ENCODE measurements around the gene GCK.
"Not testable (repeated sequence)": the region's sequence is repeated elsewhere in the genome, so short reads cannot be mapped to it uniquely, and the experiment has no call there.

Gene GCK

DNA sequence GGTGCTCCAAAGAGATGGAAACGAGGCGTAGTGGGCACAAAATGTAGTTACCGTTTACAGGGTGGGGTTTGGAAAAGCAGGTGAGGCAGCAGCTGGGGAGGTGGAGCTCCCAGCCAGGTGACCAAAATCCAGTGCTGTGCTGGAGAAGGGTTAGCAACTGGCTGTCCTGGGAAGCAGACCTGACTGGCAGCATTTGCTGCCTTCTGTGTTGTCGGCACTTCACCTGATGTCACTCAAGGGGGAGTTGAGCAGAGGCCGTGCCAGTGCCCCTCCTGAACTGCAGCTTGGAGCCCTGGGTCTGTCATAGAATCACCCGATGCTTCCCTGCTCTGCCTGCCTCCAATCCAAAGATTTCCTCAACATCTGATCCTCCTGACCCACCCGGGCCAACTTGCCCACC is 12.8 kb downstream of the GCK start:
- DNase-seq: no peak

DNA sequence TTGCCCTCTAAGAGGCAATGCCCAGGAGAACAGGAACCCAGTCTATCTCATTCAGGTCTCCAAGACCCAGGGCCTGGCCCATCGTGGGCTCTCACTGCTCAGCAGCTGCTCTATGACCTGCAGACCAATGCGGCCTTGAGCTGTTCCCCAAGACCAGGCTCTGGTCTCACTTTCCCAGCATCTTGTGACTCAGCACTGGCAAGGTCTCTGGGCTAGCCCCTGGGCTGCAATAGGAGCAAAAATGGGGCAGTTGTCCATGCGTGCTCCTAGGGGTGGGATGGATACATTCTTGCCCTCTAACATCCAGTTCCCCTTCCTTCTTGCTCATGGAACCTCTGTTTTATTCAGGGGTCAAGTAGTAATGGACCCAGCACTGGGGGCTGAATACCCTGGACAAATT is 13.5 kb downstream of the GCK start:
- DNase-seq: no peak

- not testable (repeated sequence) for DNase-seq
Observed at GRCh38 chr7:44174694-44174948, 14.6 kb downstream of the GCK start.

DNA sequence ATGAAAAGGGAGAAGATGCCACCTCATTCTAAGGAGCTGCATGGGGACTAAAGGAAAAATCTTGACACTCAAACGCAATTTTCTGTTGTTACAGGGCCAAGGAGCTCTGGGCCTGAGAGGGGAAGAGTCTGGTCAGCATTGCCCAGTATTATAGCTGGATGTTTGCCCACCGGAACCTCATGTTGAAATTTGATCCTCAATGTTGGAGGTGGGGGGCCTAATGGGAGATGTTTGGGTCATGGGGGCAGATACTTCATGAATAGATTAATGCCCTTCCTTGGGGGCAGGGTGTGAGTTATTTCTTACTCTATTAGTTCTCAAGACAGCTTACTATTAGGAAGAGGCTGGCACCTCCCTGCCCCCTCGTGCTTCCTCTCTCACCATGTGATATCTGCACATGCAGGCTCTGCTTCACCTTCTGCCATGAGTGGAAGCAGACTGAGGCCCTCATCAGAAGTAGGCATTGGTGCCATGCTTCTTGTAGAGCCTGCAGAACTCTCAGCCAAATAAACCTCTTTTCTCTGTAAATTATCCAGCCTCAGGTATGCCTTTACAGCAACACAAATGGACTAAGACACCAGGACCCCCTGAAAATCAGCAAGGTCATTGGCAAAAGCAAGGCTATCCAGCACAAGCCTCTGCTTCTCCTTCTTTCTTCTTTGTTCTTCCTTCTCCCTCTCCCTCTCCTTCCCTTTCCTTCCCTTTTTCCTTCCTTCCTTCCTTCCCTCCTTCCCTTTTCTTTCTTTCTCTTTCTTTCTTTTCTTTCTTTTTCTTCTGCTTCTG is 15.1 kb downstream of the GCK start:
- no peak for DNase-seq

- DNase-seq: no peak
Observed at GRCh38 chr7:44172803-44173424, 16.3 kb downstream of the GCK start.

GRCh38 chr7:44172352-44172751 is 16.9 kb downstream of the GCK start:
- DNase-seq: no peak

GRCh38 chr7:44171901-44172300 is 17.3 kb downstream of the GCK start:
- not testable (repeated sequence) for DNase-seq

GRCh38 chr7:44167920-44168319 is 21.3 kb downstream of the GCK start:
- DNase-seq: no peak

- DNase-seq: peak; percentile 84
Observed at GRCh38 chr7:44163591-44163990, 25.6 kb downstream of the GCK start.

DNA sequence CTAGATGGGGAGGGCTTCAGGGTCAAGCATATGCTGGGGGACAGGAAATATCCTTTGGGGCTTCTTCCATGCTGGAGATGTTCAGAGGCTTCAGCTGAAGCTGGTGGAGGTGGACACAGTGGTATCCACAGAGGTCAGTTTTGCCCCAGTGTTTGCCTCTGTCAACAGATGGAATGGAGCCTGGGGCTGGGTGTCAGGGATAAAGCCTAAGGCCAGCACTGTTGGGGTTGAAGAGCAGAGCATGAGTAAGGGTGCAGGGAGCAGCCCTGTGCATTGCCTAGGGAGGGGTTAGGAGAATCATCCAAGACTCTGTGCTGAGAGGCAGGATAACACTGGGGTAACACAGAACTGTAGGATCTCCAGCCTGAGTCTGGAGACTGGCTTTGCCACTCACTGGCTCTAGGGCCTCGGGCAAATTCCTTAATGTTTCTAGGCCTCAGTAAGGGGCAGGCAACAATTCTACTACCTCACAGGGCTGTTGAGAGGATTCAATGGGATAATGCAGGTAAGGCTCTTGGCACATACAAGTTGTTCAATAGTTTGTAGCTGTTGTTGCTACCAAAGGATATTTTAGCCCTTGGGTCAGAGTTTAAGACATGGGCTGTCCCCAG is 26.3 kb downstream of the GCK start:
- no peak for DNase-seq

DNA sequence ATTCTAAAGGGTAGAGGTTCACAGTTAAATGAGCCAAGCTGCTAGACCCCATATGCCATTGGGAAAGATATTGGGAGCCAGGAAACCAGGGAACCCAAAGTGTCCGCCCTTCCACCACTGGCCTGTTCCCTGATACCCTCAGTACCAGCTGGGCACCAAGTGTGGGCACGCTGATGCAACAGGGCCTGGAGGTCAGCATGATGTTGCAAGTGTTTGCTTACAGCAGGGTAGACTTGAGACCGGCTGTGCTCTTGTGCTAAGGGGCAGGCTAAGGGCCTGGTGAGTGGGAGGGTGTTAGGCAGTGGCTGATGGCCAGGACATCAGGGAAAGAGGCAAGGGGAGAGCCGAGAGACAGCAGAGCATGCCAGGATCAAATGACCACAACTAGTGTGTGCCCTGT is 27.1 kb downstream of the GCK start:
- DNase-seq: no peak

GRCh38 chr7:44161371-44161770 is 27.9 kb downstream of the GCK start:
- DNase-seq: no peak

DNA sequence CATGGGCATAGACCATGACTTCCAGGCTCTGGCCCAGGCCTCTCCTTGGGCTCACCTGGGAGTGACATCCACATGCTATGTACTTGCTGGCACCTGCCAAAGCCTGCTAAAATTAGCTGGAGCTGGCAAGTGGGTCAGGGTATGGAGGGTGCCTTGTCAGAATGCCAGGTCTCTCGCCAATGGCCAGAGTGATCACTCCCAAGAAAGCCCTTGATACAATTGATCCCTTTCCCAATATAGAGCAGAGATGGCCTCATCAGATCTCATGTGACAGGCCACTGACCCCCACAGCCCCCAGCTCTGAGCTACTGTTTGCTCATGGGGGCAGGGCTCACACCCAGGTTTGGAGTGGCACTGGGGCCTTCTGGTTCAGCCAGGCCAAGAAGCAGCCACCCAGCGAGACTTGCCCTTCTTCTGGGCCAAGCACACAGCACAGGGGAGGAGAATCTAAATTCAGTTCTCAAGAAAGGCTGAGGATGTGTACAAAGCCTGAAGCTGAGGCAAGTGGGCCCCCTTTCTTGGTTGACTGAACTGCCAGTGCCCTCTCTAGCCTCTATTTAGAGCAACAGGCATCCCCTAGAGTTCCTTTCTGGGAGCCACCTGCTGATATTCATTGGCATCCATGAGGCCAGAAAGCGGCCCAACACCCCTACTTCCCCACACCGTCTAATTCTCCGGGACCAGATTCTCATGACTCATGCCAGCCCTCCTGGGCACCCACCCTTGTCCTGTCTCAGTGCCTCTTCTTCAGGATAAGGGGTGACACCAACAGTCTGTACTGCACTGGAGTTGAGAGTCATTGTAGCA is 29.2 kb downstream of the GCK start:
- DNase-seq: no peak

- DNase-seq: no peak
Observed at GRCh38 chr7:44158873-44159631, 30.2 kb downstream of the GCK start.

- no peak for DNase-seq
Observed at GRCh38 chr7:44158096-44158872, 31.0 kb downstream of the GCK start.

- DNase-seq: no peak
Observed at GRCh38 chr7:44157116-44158080, 31.8 kb downstream of the GCK start.

DNA sequence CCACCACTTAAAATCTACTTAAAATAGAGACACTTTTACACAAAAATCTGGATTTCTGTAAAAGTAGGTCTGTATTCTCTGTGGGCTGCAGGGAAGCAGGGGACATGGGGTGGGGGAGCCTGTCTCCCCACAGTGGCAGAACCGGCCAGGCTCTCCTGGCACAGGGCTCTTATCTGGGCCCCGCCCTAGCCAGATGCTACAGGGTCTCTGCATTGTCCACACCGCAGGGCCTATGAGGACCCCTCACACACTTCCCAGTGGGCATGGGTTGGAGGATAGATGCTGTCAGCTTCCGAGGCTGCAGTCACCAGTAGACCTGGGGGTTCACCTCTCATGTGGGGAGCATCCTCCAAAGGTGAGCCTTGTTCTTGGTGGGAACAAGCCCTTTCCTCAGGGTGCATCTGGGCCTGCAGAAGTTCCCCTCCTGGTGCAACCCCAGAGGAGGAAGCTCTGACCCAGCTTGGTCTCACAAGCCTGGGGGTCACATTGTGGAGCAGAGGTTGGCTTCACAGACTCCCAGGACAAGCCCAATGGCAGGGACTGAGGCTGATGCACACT is 32.7 kb downstream of the GCK start:
- no peak for DNase-seq

- no peak for DNase-seq
Observed at GRCh38 chr7:44155191-44156185, 33.8 kb downstream of the GCK start.

DNA sequence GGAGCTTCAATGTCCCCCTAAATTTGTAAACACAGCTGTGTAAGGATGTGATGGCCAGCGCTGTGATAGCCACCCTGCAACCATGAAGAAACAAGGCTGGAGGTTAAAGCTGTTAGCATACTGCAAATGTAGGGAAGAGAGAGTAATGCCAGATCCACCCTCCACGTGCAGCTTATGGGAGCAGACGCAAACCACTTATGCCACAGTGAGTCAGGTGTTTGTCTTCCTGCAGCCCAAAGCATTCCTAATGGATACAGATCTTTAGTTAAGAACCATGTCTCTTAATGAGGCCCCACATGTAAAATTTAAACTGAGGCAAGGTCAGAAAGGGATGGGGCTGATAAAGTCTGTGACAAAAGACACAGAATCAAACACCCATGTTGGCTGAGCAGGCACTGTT is 34.5 kb downstream of the GCK start:
- DNase-seq: no peak
